Astrocyte (in vitro differentiated cells and primary cell): Measurements from ENCODE around the gene PRDM12. TPM values are rescaled to one million over a fixed set of nuclear protein-coding genes. Genes with fewer than 3 reads are reported as not detected.

Source experiments
- DNase-seq: peaks from one replicate; pipeline ENCODE4 v3.0.0-alpha.2; 2010; ENCODE audit warnings: low read depth
- FAIRE-seq: peaks from 2 replicates; lab custom pipeline; 2011; peaks lifted over from hg19 to GRCh38; lab: Jason Lieb, UNC
- H2AFZ ChIP-seq: 2 replicates; pipeline ENCODE4 v1.6.0; 2012; ENCODE audit warnings: low read depth, low read length, inconsistent platforms
- H3K27ac ChIP-seq: 2 replicates; pipeline ENCODE4 v1.5.1; 2011; ENCODE audit warnings: low read depth, low read length, inconsistent platforms
- H3K27me3 ChIP-seq: 2 replicates; pipeline ENCODE4 v1.6.0; 2011; ENCODE audit warnings: low read length, inconsistent platforms; ENCODE audit not compliant: insufficient read depth
- H3K36me3 ChIP-seq: 2 replicates; pipeline ENCODE4 v1.5.1; 2011; ENCODE audit warnings: low read length, inconsistent platforms; ENCODE audit not compliant: insufficient read depth
- H3K4me1 ChIP-seq: 2 replicates; pipeline ENCODE4 v1.5.1; 2011; ENCODE audit warnings: low read length, inconsistent platforms; ENCODE audit not compliant: insufficient read depth
- H3K4me2 ChIP-seq: 2 replicates; pipeline ENCODE4 v1.6.0; 2012; ENCODE audit warnings: low read length, inconsistent platforms
- H3K4me3 ChIP-seq: 2 replicates; pipeline ENCODE4 v1.5.1; 2011; ENCODE audit warnings: low read depth, mild to moderate bottlenecking, low read length, inconsistent platforms; ENCODE audit not compliant: insufficient read depth
- H3K79me2 ChIP-seq: 2 replicates; pipeline ENCODE4 v1.6.0; 2012; ENCODE audit warnings: mild to moderate bottlenecking, low read length, inconsistent platforms; ENCODE audit not compliant: insufficient read depth
- H3K9ac ChIP-seq: 2 replicates; pipeline ENCODE4 v1.6.0; 2012; ENCODE audit warnings: mild to moderate bottlenecking, low read length, inconsistent platforms
- H3K9me3 ChIP-seq: 2 replicates; pipeline ENCODE4 v1.5.1; 2012; ENCODE audit warnings: low read depth, mild to moderate bottlenecking, low read length, inconsistent platforms; ENCODE audit not compliant: insufficient read depth
- H4K20me1 ChIP-seq: 2 replicates; pipeline ENCODE4 v1.6.0; 2012; ENCODE audit warnings: low read length, inconsistent platforms; ENCODE audit not compliant: insufficient read depth
- H3K27ac Mint-ChIP-seq: one replicate; pipeline ENCODE4 v1.8.0; 2021; ENCODE audit warnings: mild to moderate bottlenecking, mixed read lengths; ENCODE audit not compliant: unreplicated experiment
- H3K27me3 Mint-ChIP-seq: one replicate; pipeline ENCODE4 v1.8.0; 2021; ENCODE audit warnings: low read depth, mixed read lengths; ENCODE audit not compliant: unreplicated experiment
- H3K36me3 Mint-ChIP-seq: one replicate; pipeline ENCODE4 v1.8.0; 2021; ENCODE audit warnings: low read depth, mixed read lengths; ENCODE audit not compliant: unreplicated experiment
- H3K4me1 Mint-ChIP-seq: one replicate; pipeline ENCODE4 v1.8.0; 2021; ENCODE audit warnings: low read depth, mixed read lengths; ENCODE audit not compliant: unreplicated experiment
- H3K4me3 Mint-ChIP-seq: one replicate; pipeline ENCODE4 v1.8.0; 2021; ENCODE audit warnings: mild to moderate bottlenecking, moderate library complexity, mixed read lengths; ENCODE audit not compliant: unreplicated experiment
- H3K9me3 Mint-ChIP-seq: one replicate; pipeline ENCODE4 v1.8.0; 2021; ENCODE audit warnings: mild to moderate bottlenecking, mixed read lengths; ENCODE audit not compliant: unreplicated experiment
- CTCF ChIP-seq: IDR thresholded peaks from 2 replicates; pipeline ENCODE4 v1.5.1; 2011; ENCODE audit warnings: low read depth, mild to moderate bottlenecking, inconsistent platforms, low read length, moderate library complexity; ENCODE audit not compliant: insufficient read depth
- EZH2 ChIP-seq: IDR thresholded peaks from 2 replicates; pipeline ENCODE4 v1.6.1; 2012; ENCODE audit warnings: mild to moderate bottlenecking, low read length, inconsistent platforms; ENCODE audit not compliant: insufficient read depth
- total RNA-seq: library from RNA; stranded (reverse); gene quantifications from 2 replicates; pipeline ENCODE4 v1.2.1, GENCODE V29; 2021

Gene PRDM12
- total RNA-seq, 1 donor from 2014 or later, result 0.23 TPM

GRCh38 chr9:130636648-130637020, 27.8 kb upstream of the PRDM12 start:
- H3K9me3 Mint-ChIP-seq, result peaks cover under 1% of the 10 kb centered on the region
- Histone ChIP-seq H3K9me3 (no peaks in the 10 kb centered on the region), H3K4me2 (no peak overlapping the region), H3K4me1 (no peaks in the 10 kb centered on the region), H4K20me1 (peaks cover 7% of the 10 kb centered on the region), H3K36me3 (peaks cover 9% of the 10 kb centered on the region), H3K27me3 (no peaks in the 10 kb centered on the region), H2AFZ (no peak overlapping the region), H3K9ac (no peak overlapping the region), H3K79me2 (no peaks in the 10 kb centered on the region), H3K4me3 (no peak overlapping the region), H3K27ac (no peak overlapping the region)
- no peak overlapping the region for H3K4me3 Mint-ChIP-seq
- no peak for DNase-seq
- peaks cover 15% of the 10 kb centered on the region for H3K36me3 Mint-ChIP-seq
- no peaks in the 10 kb centered on the region for H3K4me1 Mint-ChIP-seq
- H3K27ac Mint-ChIP-seq, result no peak overlapping the region
- FAIRE-seq, result no peak
- no peak for TF ChIP-seq CTCF
- TF ChIP-seq EZH2, result no peak
- no peaks in the 10 kb centered on the region for H3K27me3 Mint-ChIP-seq

GRCh38 chr9:130638284-130639123, 25.9 kb upstream of the PRDM12 start:
- Mint-ChIP-seq H3K36me3 (peaks cover 11% of the 10 kb centered on the region), H3K27ac (no peak overlapping the region), H3K4me3 (no peak overlapping the region), H3K27me3 (no peaks in the 10 kb centered on the region), H3K9me3 (peaks cover 1% of the 10 kb centered on the region), H3K4me1 (no peaks in the 10 kb centered on the region)
- Histone ChIP-seq H3K4me2 (no peak overlapping the region), H3K79me2 (no peaks in the 10 kb centered on the region), H3K27ac (no peak overlapping the region), H3K9me3 (no peaks in the 10 kb centered on the region), H3K4me1 (no peaks in the 10 kb centered on the region), H3K4me3 (no peak overlapping the region), H4K20me1 (peaks cover 4% of the 10 kb centered on the region), H2AFZ (no peak overlapping the region), H3K9ac (no peak overlapping the region), H3K36me3 (peaks cover 9% of the 10 kb centered on the region), H3K27me3 (no peaks in the 10 kb centered on the region)
- no peak for TF ChIP-seq EZH2
- TF ChIP-seq CTCF, result no peak
- no peak for FAIRE-seq
- no peak for DNase-seq
